ENCODE measurements around the gene RASA3. TPM values are rescaled to one million over a fixed set of nuclear protein-coding genes. Genes with fewer than 3 reads are reported as not detected.

RASA3 gene
- total and polyA plus RNA-seq, 9 of the 15 experiments (the other 6 are each of a cell fraction or from before 2014, with no cell fraction given), result 0.72 to 25.3 (median 14.4) TPM

- Histone ChIP-seq H3K27ac (ENCODE audit: extremely low read depth, low read depth, low read length) (no peak within 1 kb of the TSS), H3K9me3 (replicated peaks; ENCODE audit: control insufficient read depth, insufficient read depth, low read depth, low read length) (no peaks in the 10 kb centered on the region), H2AFZ (ENCODE audit: low read depth, low read length) (no peak within 1 kb of the TSS), H4K20me1 (replicated peaks; ENCODE audit: control insufficient read depth, insufficient read depth, low read length) (no peaks in the 10 kb centered on the region), H3K27me3 (ENCODE audit: control insufficient read depth in 2 of 2, insufficient read depth in 2 of 2, low read length in 2 of 2) (no peaks in the 10 kb centered on the region), H3K9ac (ENCODE audit: insufficient read depth in 1 of 2, low read depth in 2 of 2, low read length in 2 of 2) (no peak within 1 kb of the TSS), H3K4me2 (ENCODE audit: insufficient read depth, low read length) (no peak within 1 kb of the TSS), H3K9me1 (ENCODE audit: control insufficient read depth, insufficient read depth, low read length) (no peaks in the 10 kb centered on the region), H3K79me2 (ENCODE audit: control insufficient read depth, insufficient read depth, low read length) (no peaks in the 10 kb centered on the region), H3K4me3 (no peak within 1 kb of the TSS), H3K4me1 (replicated peaks in 1 of 2; ENCODE audit: control insufficient read depth in 2 of 2, insufficient read depth in 2 of 2, low read length in 2 of 2) (no peaks in the 10 kb centered on the region), H3K36me3 (ENCODE audit: control insufficient read depth, insufficient read depth, low read length) (peaks cover 6% of the 10 kb centered on the region; the same call in 1 of the 3 replicates)
- no TSS peak for BruUV-seq (replicated peaks)
- ATAC-seq (no peak), DNase-seq (ENCODE audit: extremely low read depth in 1 of 4, low spot score in 3 of 4) (no peak), FAIRE-seq (no peak)
- ChIA-PET POLR2A (no interaction called here), CTCF (ENCODE audit: low intra/inter-chr PET ratio) (no interaction called here)
- TF ChIP-seq FUS (optimal IDR thresholded peaks at IDR 0.05; ENCODE audit: low read depth, low read length) (no peak), DIDO1 (tag; IDR thresholded peaks at IDR 0.05; ENCODE audit: low read depth) (no peak), RBFOX2 (IDR thresholded peaks at IDR 0.05; ENCODE audit: low read depth, low read length) (no peak), SOX6 (IDR thresholded peaks at IDR 0.05) (no peak), COPS2 (conservative IDR thresholded peaks at IDR 0.05) (no peak), PCBP1 (IDR thresholded peaks at IDR 0.05; ENCODE audit: low read depth, low read length, poor library complexity, severe bottlenecking) (no peak), ZNF449 (CRISPR knock-in tag; IDR thresholded peaks at IDR 0.05) (no peak), SIX5 (IDR thresholded peaks at IDR 0.05; ENCODE audit: borderline replicate concordance in 1 of 2, insufficient read depth in 1 of 2, low read depth in 1 of 2, low read length in 2 of 2) (no peak), SP2 (IDR thresholded peaks at IDR 0.05; ENCODE audit: extremely low read depth, low read depth, low read length, poor library complexity, severe bottlenecking) (no peak), HLTF (IDR thresholded peaks at IDR 0.05) (no peak), ZC3H4 (CRISPR knock-in tag; IDR thresholded peaks at IDR 0.05; ENCODE audit: borderline replicate concordance) (no peak), HDAC8 (tag; IDR thresholded peaks at IDR 0.05) (no peak), ZBTB17 (CRISPR knock-in tag; IDR thresholded peaks at IDR 0.05) (no peak), ZNF121 (CRISPR knock-in tag; conservative IDR thresholded peaks at IDR 0.05) (no peak), GTF2A2 (tag; IDR thresholded peaks at IDR 0.05) (no peak), NR1H2 (CRISPR knock-in tag; IDR thresholded peaks at IDR 0.05) (no peak), ZNF766 (CRISPR knock-in tag; conservative IDR thresholded peaks at IDR 0.05) (no peak)
- in situ Hi-C loops (cut with MboI), result no loop called here
- 84% methylated on average over 24 of the region's 44 CpGs for WGBS (ENCODE audit: insufficient coverage, low coverage, missing lambda C conversion rate)
- intact Hi-C loops (cut with micrococcal nuclease), result no loop called here
Observed at GRCh38 chr13:113973218-113974164, 158.9 kb downstream of the RASA3 start, which contains the start of gene C13orf46. C13orf46 (minus strand) TSS chr13:113974076; CDS start chr13:113973997, 79 bp downstream.

All from K562 (cell line).